GM23248 (cell line): ENCODE measurements around the gene RBMY1A1. TPM values are rescaled to one million over a fixed set of nuclear protein-coding genes. Genes with fewer than 3 reads are reported as not detected.
"Not testable (repeated sequence)": the region's sequence is repeated elsewhere in the genome, so short reads cannot be mapped to it uniquely, and the experiment has no call there.

Experiments
- DNase-seq: peaks from one replicate; pipeline ENCODE4 v3.0.0-alpha.2; 2015
- H2AFZ ChIP-seq: fragments of 200-600 bp; sonication (generic); 2 replicates; pipeline ENCODE4 v1.6.1; 2016; ENCODE audit warnings: antibody characterized with exemption
- H3F3A ChIP-seq: fragments of 200-600 bp; sonication (generic); 2 replicates; pipeline ENCODE4 v1.6.1; 2016; ENCODE audit warnings: mild to moderate bottlenecking, antibody characterized with exemption, mixed run types; ENCODE audit not compliant: insufficient read depth
- H3K27ac ChIP-seq: fragments of 200-600 bp; sonication (generic); 2 replicates; pipeline ENCODE4 v1.5.1; 2016; ENCODE audit warnings: mild to moderate bottlenecking
- H3K27me3 ChIP-seq: fragments of 200-600 bp; sonication (generic); replicated peaks from 2 replicates; pipeline ENCODE4 v1.6.1; 2016; ENCODE audit warnings: mild to moderate bottlenecking; ENCODE audit not compliant: insufficient read depth
- H3K36me3 ChIP-seq: fragments of 200-600 bp; sonication (generic); 2 replicates; pipeline ENCODE4 v1.6.1; 2016; ENCODE audit warnings: low read depth, mild to moderate bottlenecking
- H3K4me1 ChIP-seq: fragments of 200-600 bp; sonication (generic); 2 replicates; pipeline ENCODE4 v1.6.1; 2016; ENCODE audit warnings: mild to moderate bottlenecking; ENCODE audit not compliant: insufficient read depth
- H3K4me2 ChIP-seq: fragments of 200-600 bp; sonication (generic); one replicate; pipeline ENCODE4 v1.6.1; 2016; ENCODE audit warnings: mild to moderate bottlenecking; ENCODE audit not compliant: unreplicated experiment
- H3K4me3 ChIP-seq: fragments of 200-600 bp; sonication (generic); 2 replicates; pipeline ENCODE4 v1.5.1; 2016; ENCODE audit warnings: mild to moderate bottlenecking
- H3K79me2 ChIP-seq: fragments of 200-600 bp; sonication (generic); 2 replicates; pipeline ENCODE4 v1.6.1; 2016; ENCODE audit warnings: mild to moderate bottlenecking; ENCODE audit not compliant: insufficient read depth
- H3K9ac ChIP-seq: fragments of 200-600 bp; sonication (generic); 2 replicates; pipeline ENCODE4 v1.6.1; 2016; ENCODE audit warnings: mild to moderate bottlenecking
- H3K9me2 ChIP-seq: fragments of 200-600 bp; sonication (generic); 2 replicates; pipeline ENCODE4 v1.6.1; 2016; ENCODE audit warnings: mixed run types, mild to moderate bottlenecking, moderate library complexity; ENCODE audit not compliant: insufficient read depth
- H3K9me3 ChIP-seq: fragments of 200-600 bp; sonication (generic); one replicate; pipeline ENCODE4 v1.6.1; 2017; ENCODE audit warnings: low read depth
- H4K20me1 ChIP-seq: fragments of 200-600 bp; sonication (generic); 2 replicates; pipeline ENCODE4 v1.6.0; 2016; ENCODE audit not compliant: insufficient read depth
- EZH2 ChIP-seq: fragments of 200-600 bp; sonication (generic); IDR thresholded peaks from 2 replicates; pipeline ENCODE4 v1.6.1; 2018; ENCODE audit warnings: antibody characterized with exemption, mild to moderate bottlenecking; ENCODE audit not compliant: insufficient read depth, poor library complexity, severe bottlenecking
- EZH2phosphoT487 ChIP-seq: fragments of 200-600 bp; sonication (generic); IDR thresholded peaks from 2 replicates; pipeline ENCODE4 v1.6.1; 2018; ENCODE audit warnings: antibody characterized with exemption, moderate library complexity, mild to moderate bottlenecking, low read depth; ENCODE audit not compliant: insufficient read depth
- WGBS, 2 experiments: methylation state at CpG; one replicate each; pipeline ENCODE4 v1.1.6; 2015 to 2017; ENCODE audit warnings: low lambda C conversion rate in 2 of 2, low coverage in 1 of 2; ENCODE audit errors: missing lambda C conversion rate in 2 of 2; 5-methylcytosine and 5-hydroxymethylcytosine counted together
- in situ Hi-C: fragments of 300-500 bp; cut with MboI; formaldehyde crosslinking; loops from 2 replicates; pipeline ENCODE4 v1.15.0; 2020
- polyA plus RNA-seq: library from polyadenylated mRNA; unstranded; fragments of >200 nt; fragmentation: Nextera tagmentation; extraction: Ambion mirVana; gene quantifications from 2 replicates; pipeline ENCODE4 v1.2.1, GENCODE V29; 2016
- total RNA-seq: library from RNA; depleted of rRNA; stranded (reverse); fragments of >200 nt; shearing (Covaris generic); gene quantifications from 2 replicates; pipeline ENCODE4 v1.2.3, GENCODE V29; 2014; rRNA removed

The RBMY1A1 gene
- total and polyA plus RNA-seq, 2 experiments from 2014 or later, result not detected

GRCh38 chrY:21592059-21592458 lies 57.4 kb downstream of the RBMY1A1 start:
- Histone ChIP-seq H2AFZ (no peak overlapping the region), H3K4me3 (no peak overlapping the region), H3K79me2 (no peaks in the 10 kb centered on the region), H3K27me3 (no peaks in the 10 kb centered on the region), H3K9me3 (no peaks in the 10 kb centered on the region), H3F3A (no peaks in the 10 kb centered on the region), H3K4me2 (no peak overlapping the region), H3K4me1 (no peaks in the 10 kb centered on the region), H3K9me2 (no peaks in the 10 kb centered on the region), H4K20me1 (no peaks in the 10 kb centered on the region), H3K27ac (no peak overlapping the region), H3K9ac (no peak overlapping the region), H3K36me3 (no peaks in the 10 kb centered on the region)
- TF ChIP-seq EZH2 (no peak), EZH2phosphoT487 (no peak)
- DNase-seq, result no peak
- 21 to 27% methylated on average over 4 to 6 of the region's 6 CpGs for whole genome bisulfite sequencing, 2 experiments
- in situ Hi-C loops, result no loop called here

- H3K79me2 ChIP-seq, H2AFZ ChIP-seq, H3K4me1 ChIP-seq, H3K36me3 ChIP-seq, H3K4me3 ChIP-seq, H3K27me3 ChIP-seq, DNase-seq, in situ Hi-C loops, H3K9me3 ChIP-seq, H3F3A ChIP-seq, H3K27ac ChIP-seq, H3K4me2 ChIP-seq, H3K9me2 ChIP-seq, H4K20me1 ChIP-seq, H3K9ac ChIP-seq: not testable (repeated sequence)
- WGBS, 2 experiments, result 43 to 52% methylated on average over 12 to 15 of the region's 16 CpGs
Measured at GRCh38 chrY:21596287-21596686, 61.6 kb downstream of the RBMY1A1 start.

Other genes starting within 250 kb of the RBMY1A1 start
- not detected in 2 replicates for gene RBMY1B, start 23.5 kb upstream of the RBMY1A1 start, total RNA-seq
- not detected in 2 replicates for gene RBMY1B, start 23.5 kb upstream of the RBMY1A1 start, polyA plus RNA-seq